Measurements from ENCODE around the gene RGN.

- TF ChIP-seq, protein P1, sequence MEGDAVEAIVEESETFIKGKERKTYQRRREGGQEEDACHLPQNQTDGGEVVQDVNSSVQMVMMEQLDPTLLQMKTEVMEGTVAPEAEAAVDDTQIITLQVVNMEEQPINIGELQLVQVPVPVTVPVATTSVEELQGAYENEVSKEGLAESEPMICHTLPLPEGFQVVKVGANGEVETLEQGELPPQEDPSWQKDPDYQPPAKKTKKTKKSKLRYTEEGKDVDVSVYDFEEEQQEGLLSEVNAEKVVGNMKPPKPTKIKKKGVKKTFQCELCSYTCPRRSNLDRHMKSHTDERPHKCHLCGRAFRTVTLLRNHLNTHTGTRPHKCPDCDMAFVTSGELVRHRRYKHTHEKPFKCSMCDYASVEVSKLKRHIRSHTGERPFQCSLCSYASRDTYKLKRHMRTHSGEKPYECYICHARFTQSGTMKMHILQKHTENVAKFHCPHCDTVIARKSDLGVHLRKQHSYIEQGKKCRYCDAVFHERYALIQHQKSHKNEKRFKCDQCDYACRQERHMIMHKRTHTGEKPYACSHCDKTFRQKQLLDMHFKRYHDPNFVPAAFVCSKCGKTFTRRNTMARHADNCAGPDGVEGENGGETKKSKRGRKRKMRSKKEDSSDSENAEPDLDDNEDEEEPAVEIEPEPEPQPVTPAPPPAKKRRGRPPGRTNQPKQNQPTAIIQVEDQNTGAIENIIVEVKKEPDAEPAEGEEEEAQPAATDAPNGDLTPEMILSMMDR (IDR thresholded peaks at IDR 0.05): no peak
- no peak for TF ChIP-seq POLR2A (IDR thresholded peaks at IDR 0.05)
Measured at GRCh38 chrX:47101206-47101605, 23.0 kb downstream of the RGN start.
